Measurements from ENCODE around the gene ABCA7. TPM values are rescaled to one million over a fixed set of nuclear protein-coding genes. Genes with fewer than 3 reads are reported as not detected.
A peak's percentile ranks its signal among the peaks of the same experiment; 100 is the strongest.

Gene ABCA7
- total RNA-seq, 3 donors from 2014 or later (not counting 1 experiment from before 2014, with no cell fraction given) = 73.3 to 149 (median 121) TPM

- peaks cover 75% of the 10 kb centered on the region for H3K36me3 ChIP-seq (ENCODE audit: control insufficient read depth, insufficient read depth, low read length)
- H3K27me3 Mint-ChIP-seq (ENCODE audit: low read depth in 2 of 2) = no peaks in the 10 kb centered on the region
- peak overlapping the region; percentile 94 for H3K27ac ChIP-seq (ENCODE audit: low read length)
- H3K4me3 Mint-ChIP-seq = peak overlapping the region; percentile 84
- peaks cover 7% of the 10 kb centered on the region for H3K36me3 Mint-ChIP-seq
- H3K4me3 ChIP-seq (ENCODE audit: low read length) = no peak overlapping the region
- TF ChIP-seq, protein P1, sequence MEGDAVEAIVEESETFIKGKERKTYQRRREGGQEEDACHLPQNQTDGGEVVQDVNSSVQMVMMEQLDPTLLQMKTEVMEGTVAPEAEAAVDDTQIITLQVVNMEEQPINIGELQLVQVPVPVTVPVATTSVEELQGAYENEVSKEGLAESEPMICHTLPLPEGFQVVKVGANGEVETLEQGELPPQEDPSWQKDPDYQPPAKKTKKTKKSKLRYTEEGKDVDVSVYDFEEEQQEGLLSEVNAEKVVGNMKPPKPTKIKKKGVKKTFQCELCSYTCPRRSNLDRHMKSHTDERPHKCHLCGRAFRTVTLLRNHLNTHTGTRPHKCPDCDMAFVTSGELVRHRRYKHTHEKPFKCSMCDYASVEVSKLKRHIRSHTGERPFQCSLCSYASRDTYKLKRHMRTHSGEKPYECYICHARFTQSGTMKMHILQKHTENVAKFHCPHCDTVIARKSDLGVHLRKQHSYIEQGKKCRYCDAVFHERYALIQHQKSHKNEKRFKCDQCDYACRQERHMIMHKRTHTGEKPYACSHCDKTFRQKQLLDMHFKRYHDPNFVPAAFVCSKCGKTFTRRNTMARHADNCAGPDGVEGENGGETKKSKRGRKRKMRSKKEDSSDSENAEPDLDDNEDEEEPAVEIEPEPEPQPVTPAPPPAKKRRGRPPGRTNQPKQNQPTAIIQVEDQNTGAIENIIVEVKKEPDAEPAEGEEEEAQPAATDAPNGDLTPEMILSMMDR (IDR thresholded peaks at IDR 0.05) = no peak
- DNase-seq = peak in 1 of 2 donors; percentile 42
- no peaks in the 10 kb centered on the region for H3K9me3 ChIP-seq (ENCODE audit: control insufficient read depth, insufficient read depth, low read length)
- intact Hi-C loops (cut with micrococcal nuclease) = loop anchor here (2.0 kb wide), 1 partner anchor 17 kb away; no protein-coding TSS in a partner anchor
- WGBS (ENCODE audit: insufficient coverage) = 67% methylated on average over 4 of the region's 4 CpGs
- H3K4me1 ChIP-seq (ENCODE audit: control insufficient read depth, insufficient read depth, low read length) = peaks cover 93% of the 10 kb centered on the region
- peak overlapping the region; percentile 93 to 95 for H3K27ac Mint-ChIP-seq
- H3K27me3 ChIP-seq (ENCODE audit: control insufficient read depth, insufficient read depth, low read length) = no peaks in the 10 kb centered on the region
- H3K9me3 Mint-ChIP-seq = no peaks in the 10 kb centered on the region
- ATAC-seq = no peak
- peaks cover 30 to 39% of the 10 kb centered on the region in 2 donors for H3K4me1 Mint-ChIP-seq
These were observed 36.1 kb downstream of the ABCA7 start for GRCh38 chr19:1076046-1076386.

GRCh38 chr19:1076951-1077350, 37.0 kb downstream of the ABCA7 start:
- no peaks in the 10 kb centered on the region for H3K9me3 Mint-ChIP-seq
- H3K36me3 Mint-ChIP-seq = peaks cover 7% of the 10 kb centered on the region
- peak; percentile 80 to 97 for DNase-seq
- H3K27me3 ChIP-seq (ENCODE audit: control insufficient read depth, insufficient read depth, low read length) = no peaks in the 10 kb centered on the region
- H3K27me3 Mint-ChIP-seq (ENCODE audit: low read depth in 2 of 2) = no peaks in the 10 kb centered on the region
- H3K4me3 Mint-ChIP-seq = peak overlapping the region; percentile 74
- H3K4me3 ChIP-seq (ENCODE audit: low read length) = peak overlapping the region; percentile 5
- intact Hi-C loops (cut with micrococcal nuclease) = loop anchor here (1.0 to 2.0 kb wide), 3 partner anchors 10 to 16 kb away; partner anchors contain the start of gene ARHGAP45
- H3K4me1 ChIP-seq (ENCODE audit: control insufficient read depth, insufficient read depth, low read length) = peaks cover 98% of the 10 kb centered on the region
- no peaks in the 10 kb centered on the region for H3K9me3 ChIP-seq (ENCODE audit: control insufficient read depth, insufficient read depth, low read length)
- H3K36me3 ChIP-seq (ENCODE audit: control insufficient read depth, insufficient read depth, low read length) = peaks cover 79% of the 10 kb centered on the region
- peaks cover 26 to 38% of the 10 kb centered on the region in 2 donors for H3K4me1 Mint-ChIP-seq
- H3K27ac ChIP-seq (ENCODE audit: low read length) = peak overlapping the region; percentile 94
- TF ChIP-seq, protein P1 (IDR thresholded peaks at IDR 0.05) = no peak
- peak; percentile 83 to 88 (median 84) for ATAC-seq
- WGBS (ENCODE audit: insufficient coverage) = under 1% methylated on average over 16 of the region's 16 CpGs
- H3K27ac Mint-ChIP-seq = peak overlapping the region; percentile 93 to 95

GRCh38 chr19:1079566-1080111, 39.7 kb downstream of the ABCA7 start:
- H3K4me3 Mint-ChIP-seq = no peak overlapping the region
- peaks cover 7% of the 10 kb centered on the region for H3K36me3 Mint-ChIP-seq
- DNase-seq = peak in 1 of 2 donors; percentile 74
- no peaks in the 10 kb centered on the region for H3K9me3 ChIP-seq (ENCODE audit: control insufficient read depth, insufficient read depth, low read length)
- peaks cover 76% of the 10 kb centered on the region for H3K4me1 ChIP-seq (ENCODE audit: control insufficient read depth, insufficient read depth, low read length)
- H3K9me3 Mint-ChIP-seq = no peaks in the 10 kb centered on the region
- peaks cover 79% of the 10 kb centered on the region for H3K36me3 ChIP-seq (ENCODE audit: control insufficient read depth, insufficient read depth, low read length)
- peaks cover 16 to 19% of the 10 kb centered on the region in 2 donors for H3K4me1 Mint-ChIP-seq
- H3K4me3 ChIP-seq (ENCODE audit: low read length) = no peak overlapping the region
- H3K27ac Mint-ChIP-seq = peak overlapping the region in 1 of 2 donors; percentile 38
- intact Hi-C loops (cut with micrococcal nuclease) = no loop called here
- no peak for ATAC-seq
- TF ChIP-seq, protein P1 (IDR thresholded peaks at IDR 0.05) = no peak
- H3K27me3 Mint-ChIP-seq (ENCODE audit: low read depth in 2 of 2) = no peaks in the 10 kb centered on the region
- peak overlapping the region; percentile 49 for H3K27ac ChIP-seq (ENCODE audit: low read length)
- WGBS (ENCODE audit: insufficient coverage) = 82% methylated on average over 45 of the region's 45 CpGs
- no peaks in the 10 kb centered on the region for H3K27me3 ChIP-seq (ENCODE audit: control insufficient read depth, insufficient read depth, low read length)
